HG03025 (cell line): ENCODE data around the gene EPN1.

ENCODE experiments used
- ATAC-seq: cut with Tn5 transposase; IDR thresholded peaks from one replicate; pipeline ENCODE4 v1.9.1; 2021; ENCODE audit warnings: mild to moderate bottlenecking, moderate library complexity; ENCODE audit not compliant: unreplicated experiment, low FRiP score

Gene EPN1

GRCh38 chr19:55659822-55660221 lies 15.2 kb upstream of the EPN1 start:
- no peak for ATAC-seq

GRCh38 chr19:55660404-55660803 lies 14.6 kb upstream of the EPN1 start:
- ATAC-seq: no peak

- ATAC-seq: no peak
Observed at GRCh38 chr19:55660991-55661390, 14.0 kb upstream of the EPN1 start.

GRCh38 chr19:55661826-55662225 lies 13.2 kb upstream of the EPN1 start:
- no peak for ATAC-seq

- ATAC-seq: no peak
Observed at GRCh38 chr19:55663846-55664536, 11.0 kb upstream of the EPN1 start.

- no peak for ATAC-seq
Observed at GRCh38 chr19:55666343-55667005, 8.6 kb upstream of the EPN1 start.

GRCh38 chr19:55667006-55667381 lies 8.0 kb upstream of the EPN1 start:
- ATAC-seq: no peak

- ATAC-seq: no peak
Observed at GRCh38 chr19:55667511-55667910, 7.5 kb upstream of the EPN1 start.

GRCh38 chr19:55667958-55668357 lies 7.1 kb upstream of the EPN1 start:
- no peak for ATAC-seq

GRCh38 chr19:55668603-55669348 lies 6.2 kb upstream of the EPN1 start:
- no peak for ATAC-seq

GRCh38 chr19:55669418-55670279 lies 5.4 kb upstream of the EPN1 start:
- ATAC-seq: no peak

- ATAC-seq: no peak
Observed at GRCh38 chr19:55670280-55671053, 4.6 kb upstream of the EPN1 start.

- no peak for ATAC-seq
Observed at GRCh38 chr19:55671054-55671378, 4.0 kb upstream of the EPN1 start.

- no peak for ATAC-seq
Observed at GRCh38 chr19:55672418-55672817, 2.6 kb upstream of the EPN1 start.

- no peak for ATAC-seq
Observed at GRCh38 chr19:55673465-55673864, 1.6 kb upstream of the EPN1 start.

GRCh38 chr19:55673889-55674288 lies 1.1 kb upstream of the EPN1 start:
- no peak for ATAC-seq

GRCh38 chr19:55674459-55674840 lies 576 bp upstream of the EPN1 start:
- ATAC-seq: no peak

- no peak for ATAC-seq
Observed at GRCh38 chr19:55675661-55676354, 782 bp downstream of the EPN1 start.

GRCh38 chr19:55676383-55676782 lies 1.4 kb downstream of the EPN1 start:
- no peak for ATAC-seq
